Right lobe of liver (tissue), 6 donors: Measurements from ENCODE around the gene PROSER2. TPM values are rescaled to one million over a fixed set of nuclear protein-coding genes. Genes with fewer than 3 reads are reported as not detected.
A peak's percentile ranks its signal among the peaks of the same experiment; 100 is the strongest.

Experiments
- ATAC-seq, 4 donors: fragments of 200-7000 bp; cut with Tn5 transposase; one replicate each; pipeline ENCODE4 v1.9.1; 2020; ENCODE audit warnings: mild to moderate bottlenecking in 4 of 4, moderate library complexity in 4 of 4
- DNase-seq, 3 donors: peaks; one replicate each; pipeline ENCODE4 v3.0.0-alpha.2; 2020
- H3K27ac ChIP-seq, 3 donors: fragments of 200-600 bp; one replicate each; pipeline ENCODE4 v1.8.0; 2022
- H3K27me3 ChIP-seq, 2 donors: fragments of 200-600 bp; one replicate each; pipeline ENCODE4 v1.8.0; 2022
- H3K36me3 ChIP-seq, 4 donors: fragments of 200-600 bp; sonication (generic) in 1 of 4; one replicate each; pipeline versions ENCODE4 v1.5.1 to v1.8.0; 2017 to 2022; ENCODE audit warnings: control low read depth in 1 of 4
- H3K4me1 ChIP-seq, 4 donors: fragments of 200-600 bp; sonication (generic) in 1 of 4; one replicate each; pipeline versions ENCODE4 v1.5.1 to v1.8.0; 2017 to 2022; ENCODE audit warnings: control low read depth in 1 of 4
- H3K4me3 ChIP-seq, 3 donors: fragments of 200-600 bp; one replicate each; pipeline ENCODE4 v1.8.0; 2022
- H3K9me3 ChIP-seq, 4 donors: fragments of 200-600 bp; sonication (generic) in 1 of 4; one replicate each; pipeline versions ENCODE4 v1.5.1 to v1.8.0; 2017 to 2022; ENCODE audit warnings: control low read depth in 1 of 4
- POLR2A ChIP-seq: fragments of 450-650 bp; IDR thresholded peaks from one replicate; pipeline ENCODE4 v1.6.1; 2017; ENCODE audit warnings: antibody characterized with exemption, mild to moderate bottlenecking
- WGBS: methylation state at CpG from one replicate; pipeline ENCODE4 v1.1.6; 2018; ENCODE audit warnings: low coverage, low lambda C conversion rate; ENCODE audit not compliant: insufficient coverage; ENCODE audit errors: missing lambda C conversion rate; 5-methylcytosine and 5-hydroxymethylcytosine counted together
- intact Hi-C, 2 donors: fragments of 100-400 bp; cut with DNase I; formaldehyde crosslinking; loops; one replicate each; pipeline versions ENCODE4 v1.11.2 to v1.14.1; 2022
- total RNA-seq, 6 experiments: library from RNA; depleted of rRNA in 2 of 6; stranded (reverse); fragments of >200 nt in 2 of 6; fragmentation: NEBNext Ultra II Directional in 3 of 6; extraction: Animal tissue kit (Norgen Biotek cat#: 25700) in 3 of 6; gene quantifications; one replicate each; pipeline versions ENCODE4 v1.1.0 to v1.2.4, GENCODE V29; 2016 to 2023
- TF ChIP-seq, protein P1 (sequence below), 4 donors: fragments of 200-600 bp in 3 of 4; fragments of 450-650 bp in 1 of 4; IDR thresholded peaks; one replicate each; pipeline versions ENCODE4 v1.5.1 to v1.8.0; 2016 to 2022; ENCODE audit warnings: antibody characterized with exemption in 4 of 4, mild to moderate bottlenecking in 2 of 4
- donor health status: DM: no; HTN: yes; CAD: no.
- donor health status: DM: no; HTN: no; CAD: no.
- donor health status: DM: no; HTN: no; CAD: no.
- donor health status: DM: no; HTN: yes; CAD: no.
- donor health status: DM: no; HTN: yes; CAD: no.

PROSER2 gene
- total RNA-seq, 6 experiments from 2014 or later = 24.5 to 65.9 (median 26.8) TPM

- TF ChIP-seq, protein P1, sequence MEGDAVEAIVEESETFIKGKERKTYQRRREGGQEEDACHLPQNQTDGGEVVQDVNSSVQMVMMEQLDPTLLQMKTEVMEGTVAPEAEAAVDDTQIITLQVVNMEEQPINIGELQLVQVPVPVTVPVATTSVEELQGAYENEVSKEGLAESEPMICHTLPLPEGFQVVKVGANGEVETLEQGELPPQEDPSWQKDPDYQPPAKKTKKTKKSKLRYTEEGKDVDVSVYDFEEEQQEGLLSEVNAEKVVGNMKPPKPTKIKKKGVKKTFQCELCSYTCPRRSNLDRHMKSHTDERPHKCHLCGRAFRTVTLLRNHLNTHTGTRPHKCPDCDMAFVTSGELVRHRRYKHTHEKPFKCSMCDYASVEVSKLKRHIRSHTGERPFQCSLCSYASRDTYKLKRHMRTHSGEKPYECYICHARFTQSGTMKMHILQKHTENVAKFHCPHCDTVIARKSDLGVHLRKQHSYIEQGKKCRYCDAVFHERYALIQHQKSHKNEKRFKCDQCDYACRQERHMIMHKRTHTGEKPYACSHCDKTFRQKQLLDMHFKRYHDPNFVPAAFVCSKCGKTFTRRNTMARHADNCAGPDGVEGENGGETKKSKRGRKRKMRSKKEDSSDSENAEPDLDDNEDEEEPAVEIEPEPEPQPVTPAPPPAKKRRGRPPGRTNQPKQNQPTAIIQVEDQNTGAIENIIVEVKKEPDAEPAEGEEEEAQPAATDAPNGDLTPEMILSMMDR (IDR thresholded peaks at IDR 0.05) = no peak
- TF ChIP-seq POLR2A = no peak
- ATAC-seq = peak in 3 of 4 donors; percentile 29 to 77 (median 50)
- intact Hi-C loops = no loop called here
- Histone ChIP-seq H3K9me3 (no peaks in the 10 kb centered on the region), H3K4me1 (peaks cover 0 to 10% (median 4%) of the 10 kb centered on the region in 4 donors), H3K36me3 (peaks cover 0 to 57% (median 26%) of the 10 kb centered on the region in 4 donors), H3K27me3 (no peaks in the 10 kb centered on the region), H3K27ac (peak overlapping the region in 2 of 3 donors; percentile 2 to 11), H3K4me3 (no peak overlapping the region)
- DNase-seq = no peak
- WGBS = 66% methylated on average over 10 of the region's 18 CpGs
Observed at GRCh38 chr10:11866199-11866925, 43.2 kb downstream of the PROSER2 start.

GRCh38 chr10:11869219-11869618, 46.1 kb downstream of the PROSER2 start:
- Histone ChIP-seq H3K4me3 (no peak overlapping the region), H3K4me1 (peaks cover 0 to 15% (median 7%) of the 10 kb centered on the region in 4 donors), H3K27me3 (no peaks in the 10 kb centered on the region), H3K27ac (no peak overlapping the region), H3K36me3 (peaks cover 0 to 47% (median 20%) of the 10 kb centered on the region in 4 donors), H3K9me3 (no peaks in the 10 kb centered on the region)
- ATAC-seq = no peak
- intact Hi-C loops = no loop called here
- TF ChIP-seq POLR2A = no peak
- TF ChIP-seq, protein P1 (IDR thresholded peaks at IDR 0.05) = no peak
- DNase-seq = peak in 1 of 3 donors; percentile 28
- WGBS = 80% methylated on average over 2 of the region's 12 CpGs

- peak in 1 of 3 donors; percentile 47 for DNase-seq
- Histone ChIP-seq H3K4me1 (peaks cover 0 to 21% (median 9%) of the 10 kb centered on the region in 4 donors), H3K27ac (no peak overlapping the region), H3K4me3 (no peak overlapping the region), H3K27me3 (no peaks in the 10 kb centered on the region), H3K9me3 (no peaks in the 10 kb centered on the region), H3K36me3 (peaks cover 0 to 47% (median 20%) of the 10 kb centered on the region in 4 donors)
- intact Hi-C loops = no loop called here
- 86% methylated on average over 7 of the region's 78 CpGs for WGBS
- TF ChIP-seq, protein P1 (IDR thresholded peaks at IDR 0.05) = no peak
- no peak for TF ChIP-seq POLR2A
- no peak for ATAC-seq
Observed at GRCh38 chr10:11869743-11870460, 46.7 kb downstream of the PROSER2 start.

DNA sequence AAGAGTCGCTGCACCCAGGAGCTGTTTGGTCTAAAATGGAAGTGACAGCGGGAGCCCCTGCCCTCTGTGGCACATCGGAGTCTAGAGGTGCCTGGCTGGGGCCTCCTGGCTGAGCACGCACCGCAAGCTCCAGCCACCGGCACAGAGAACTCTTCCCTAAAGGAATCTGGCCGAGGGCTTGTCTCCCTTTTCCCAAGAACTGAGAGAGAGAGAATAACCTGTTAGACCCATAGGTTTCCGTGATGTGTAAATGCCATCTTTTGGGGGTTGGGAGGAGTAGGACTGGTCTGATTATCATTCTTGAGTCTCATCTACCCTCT, 47.3 kb downstream of the PROSER2 start:
- H3K4me3 ChIP-seq = no peak overlapping the region

More for the DNA sequence above, 47.3 kb downstream of the PROSER2 start:
- no peak for DNase-seq
- Histone ChIP-seq H3K36me3 (peaks cover 0 to 47% (median 20%) of the 10 kb centered on the region in 4 donors), H3K9me3 (no peaks in the 10 kb centered on the region), H3K27me3 (no peaks in the 10 kb centered on the region), H3K27ac (no peak overlapping the region), H3K4me1 (peaks cover 0 to 21% (median 12%) of the 10 kb centered on the region in 4 donors)
- no peak for ATAC-seq
- 89% methylated on average over 1 of the region's 8 CpGs for WGBS
- intact Hi-C loops = no loop called here
- TF ChIP-seq POLR2A = no peak
- TF ChIP-seq, protein P1 (IDR thresholded peaks at IDR 0.05) = no peak
